ENCODE data around the gene RYR2. TPM values are rescaled to one million over a fixed set of nuclear protein-coding genes. Genes with fewer than 3 reads are reported as not detected.
"Not testable (repeated sequence)": the region's sequence is repeated elsewhere in the genome, so short reads cannot be mapped to it uniquely, and the experiment has no call there.

The RYR2 gene
- total and polyA plus RNA-seq, 11 donors: 77.7 to 1,319 (median 805) TPM

DNA sequence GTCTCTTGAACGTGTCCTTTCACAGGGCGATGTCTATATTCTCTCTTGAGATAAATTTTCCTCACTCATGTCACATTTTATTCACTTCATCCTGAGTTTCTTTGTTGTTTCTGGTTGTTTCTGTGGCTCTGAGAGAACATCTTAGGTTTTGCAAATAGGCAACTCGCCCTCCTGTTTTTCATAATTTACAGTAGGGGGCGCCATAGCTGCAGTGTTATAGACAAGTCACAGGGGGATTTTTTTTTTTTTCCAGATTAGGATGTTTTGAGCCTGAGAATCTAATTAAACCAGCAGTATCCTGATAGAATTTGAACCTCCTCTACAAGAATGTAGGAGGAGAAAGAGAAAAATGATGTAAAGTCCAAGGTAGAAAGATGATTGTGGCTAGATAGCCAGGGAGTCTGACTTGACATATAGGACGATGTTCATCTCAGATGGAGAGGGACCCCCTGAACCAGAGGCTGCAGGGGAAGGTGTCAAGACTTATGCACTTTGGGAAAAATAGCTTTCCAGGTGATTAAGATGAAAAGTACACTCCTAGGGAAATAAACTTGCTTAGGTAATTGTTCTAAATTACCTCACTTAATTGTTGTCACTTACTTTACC lies 772.4 kb downstream of the RYR2 start:
- intact Hi-C loops (cut with DNase I): no loop called here
- H3K4me3 ChIP-seq: no peak overlapping the region
- ATAC-seq (no peak), DNase-seq (no peak)
- H3K27me3 ChIP-seq: no peaks in the 10 kb centered on the region
- TF ChIP-seq, protein P1, sequence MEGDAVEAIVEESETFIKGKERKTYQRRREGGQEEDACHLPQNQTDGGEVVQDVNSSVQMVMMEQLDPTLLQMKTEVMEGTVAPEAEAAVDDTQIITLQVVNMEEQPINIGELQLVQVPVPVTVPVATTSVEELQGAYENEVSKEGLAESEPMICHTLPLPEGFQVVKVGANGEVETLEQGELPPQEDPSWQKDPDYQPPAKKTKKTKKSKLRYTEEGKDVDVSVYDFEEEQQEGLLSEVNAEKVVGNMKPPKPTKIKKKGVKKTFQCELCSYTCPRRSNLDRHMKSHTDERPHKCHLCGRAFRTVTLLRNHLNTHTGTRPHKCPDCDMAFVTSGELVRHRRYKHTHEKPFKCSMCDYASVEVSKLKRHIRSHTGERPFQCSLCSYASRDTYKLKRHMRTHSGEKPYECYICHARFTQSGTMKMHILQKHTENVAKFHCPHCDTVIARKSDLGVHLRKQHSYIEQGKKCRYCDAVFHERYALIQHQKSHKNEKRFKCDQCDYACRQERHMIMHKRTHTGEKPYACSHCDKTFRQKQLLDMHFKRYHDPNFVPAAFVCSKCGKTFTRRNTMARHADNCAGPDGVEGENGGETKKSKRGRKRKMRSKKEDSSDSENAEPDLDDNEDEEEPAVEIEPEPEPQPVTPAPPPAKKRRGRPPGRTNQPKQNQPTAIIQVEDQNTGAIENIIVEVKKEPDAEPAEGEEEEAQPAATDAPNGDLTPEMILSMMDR (IDR thresholded peaks at IDR 0.05): peak in 10 of 12 donors; percentile 21 to 56 (median 45)
- TF ChIP-seq POLR2A (IDR thresholded peaks at IDR 0.05): no peak
- no peak overlapping the region for H3K27ac ChIP-seq
- no peaks in the 10 kb centered on the region for H3K9me3 ChIP-seq
- peaks cover 0 to 32% (median 10%) of the 10 kb centered on the region in 12 donors for H3K4me1 ChIP-seq
- 44 to 57% (median 46%) methylated on average over 5 of the region's 5 CpGs for WGBS, 4 donors
- peaks cover 0 to 83% (median 12%) of the 10 kb centered on the region in 9 donors for H3K36me3 ChIP-seq

DNA sequence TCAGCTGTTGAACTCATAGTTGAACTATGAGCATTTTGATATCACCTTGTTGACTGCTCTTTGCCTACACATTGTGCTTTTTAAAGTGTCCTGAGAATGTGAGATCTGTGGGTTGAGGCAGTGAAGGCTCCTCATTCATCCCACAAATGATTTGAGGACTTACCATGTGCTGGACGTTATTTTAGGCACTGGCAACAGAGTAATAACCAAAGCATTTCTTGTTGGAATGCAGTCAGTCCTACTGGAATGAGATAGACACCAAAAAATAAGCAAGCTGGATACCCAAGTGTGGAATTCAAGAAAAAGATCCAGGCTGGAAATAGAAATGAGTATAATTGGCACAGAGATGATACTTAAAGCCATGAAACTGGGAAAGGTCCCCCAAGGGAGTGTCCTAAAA lies 775.3 kb downstream of the RYR2 start:
- Histone ChIP-seq H3K9me3 (no peaks in the 10 kb centered on the region), H3K4me3 (no peak overlapping the region), H3K36me3 (peaks cover 0 to 71% (median 14%) of the 10 kb centered on the region in 9 donors), H3K4me1 (peaks cover 0 to 32% (median 6%) of the 10 kb centered on the region in 12 donors), H3K27me3 (no peaks in the 10 kb centered on the region), H3K27ac (peak overlapping the region in 4 of 12 donors; percentile 3 to 60 (median 25))
- DNase-seq: no peak
- WGBS, 4 donors: 7 to 14% (median 9%) methylated on average over 1 of the region's 1 CpG
- TF ChIP-seq, protein P1 (IDR thresholded peaks at IDR 0.05): no peak
- TF ChIP-seq POLR2A (IDR thresholded peaks at IDR 0.05): no peak
- ATAC-seq: peak in 1 of 4 donors; percentile 16
- intact Hi-C loops (cut with DNase I): no loop called here

DNA sequence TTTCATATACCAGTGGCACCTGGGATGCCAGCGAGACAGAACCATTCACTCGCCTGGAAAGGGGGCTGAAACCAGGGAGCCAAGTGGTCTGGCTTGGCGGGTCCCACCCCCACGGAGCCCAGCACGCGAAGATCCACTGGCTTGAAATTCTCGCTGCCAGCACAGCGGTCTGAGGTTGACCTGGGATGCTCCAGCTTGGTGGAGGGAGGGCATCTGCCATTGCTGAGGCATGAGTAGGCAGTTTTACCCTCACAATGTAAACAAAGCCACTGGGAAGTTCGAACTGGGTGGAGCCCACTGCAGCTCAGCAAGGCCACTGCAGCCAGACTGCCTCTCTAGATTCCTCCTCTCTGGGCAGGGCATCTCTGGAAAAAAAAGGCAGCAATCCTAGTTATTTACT lies 778.6 kb downstream of the RYR2 start:
- H3K4me3 ChIP-seq; H3K9me3 ChIP-seq; intact Hi-C loops (cut with DNase I); H3K27me3 ChIP-seq; H3K27ac ChIP-seq: not testable (repeated sequence)
- Histone ChIP-seq H3K36me3 (peaks cover 0 to 51% (median 7%) of the 10 kb centered on the region in 9 donors), H3K4me1 (peaks cover 0 to 16% (median 4%) of the 10 kb centered on the region in 12 donors)
- peak in 2 of 4 donors; percentile 5 for ATAC-seq
- peak in 1 of 5 donors; percentile 61 for DNase-seq
- 73 to 89% (median 79%) methylated on average over 9 of the region's 9 CpGs for whole genome bisulfite sequencing, 4 donors

DNA sequence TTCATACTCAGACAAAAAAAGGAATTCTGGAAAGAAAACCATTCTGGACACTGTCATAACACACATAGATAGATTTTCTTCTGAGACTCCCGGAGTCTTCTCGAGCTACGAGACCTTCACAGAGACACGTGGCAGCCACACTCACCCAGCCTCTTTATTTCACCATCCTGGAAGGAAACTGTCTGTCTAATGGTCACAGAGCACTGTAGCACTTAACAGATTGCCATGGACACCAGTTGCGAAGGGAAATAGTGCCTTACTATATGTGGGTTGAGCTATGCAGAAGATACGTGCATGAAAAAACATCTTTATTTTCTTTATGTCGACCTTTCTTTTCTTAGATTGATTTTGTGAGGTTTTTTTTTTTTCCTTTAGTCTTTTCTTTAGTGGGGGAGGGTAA lies 790.9 kb downstream of the RYR2 start:
- H3K27ac ChIP-seq: no peak overlapping the region
- ATAC-seq (no peak), DNase-seq (no peak)
- intact Hi-C loops (cut with DNase I): no loop called here
- peaks cover 0 to 6% (median 0%) of the 10 kb centered on the region in 12 donors for H3K4me1 ChIP-seq
- no peaks in the 10 kb centered on the region for H3K27me3 ChIP-seq
- H3K4me3 ChIP-seq: no peak overlapping the region
- WGBS, 4 donors: 53 to 66% (median 59%) methylated on average over 7 of the region's 7 CpGs
- TF ChIP-seq, protein P1 (IDR thresholded peaks at IDR 0.05): no peak
- TF ChIP-seq POLR2A (IDR thresholded peaks at IDR 0.05): no peak
- peaks cover 0 to 72% (median 0%) of the 10 kb centered on the region in 9 donors for H3K36me3 ChIP-seq
- H3K9me3 ChIP-seq: no peaks in the 10 kb centered on the region

DNA sequence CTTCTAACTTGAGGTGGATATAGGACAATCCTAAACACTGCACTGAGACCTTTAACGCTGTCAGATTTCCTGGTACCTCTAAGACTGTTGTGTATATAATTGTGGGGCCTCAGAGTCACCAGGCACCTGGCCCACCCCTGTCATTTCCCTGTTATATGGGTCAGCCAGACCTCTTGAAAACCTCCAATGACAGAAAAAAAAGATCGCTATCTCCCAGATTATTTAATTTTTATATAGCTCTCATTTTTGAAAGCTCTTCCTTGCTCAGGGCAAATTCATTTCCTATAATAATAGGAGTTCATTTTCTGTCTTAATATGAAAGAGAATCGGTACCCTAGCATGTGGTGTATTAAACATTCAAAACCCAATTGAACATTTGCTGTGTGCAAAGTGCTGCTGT lies 792.1 kb downstream of the RYR2 start:
- Histone ChIP-seq H3K4me1 (peaks cover 0 to 6% (median 0%) of the 10 kb centered on the region in 12 donors), H3K36me3 (peaks cover 0 to 60% (median 0%) of the 10 kb centered on the region in 9 donors), H3K9me3 (no peaks in the 10 kb centered on the region), H3K4me3 (no peak overlapping the region), H3K27me3 (no peaks in the 10 kb centered on the region), H3K27ac (no peak overlapping the region)
- intact Hi-C loops (cut with DNase I): no loop called here
- DNase-seq (no peak), ATAC-seq (no peak)
- no peak for TF ChIP-seq POLR2A (IDR thresholded peaks at IDR 0.05)
- TF ChIP-seq, protein P1 (IDR thresholded peaks at IDR 0.05): no peak
- WGBS, 4 donors: 79 to 88% (median 87%) methylated on average over 3 of the region's 3 CpGs

All from heart left ventricle (tissue), 16 donors.